Bronchial epithelial cell (primary cell): Measurements from ENCODE around the gene UTF1. TPM values are rescaled to one million over a fixed set of nuclear protein-coding genes. Genes with fewer than 3 reads are reported as not detected.

Experiments
- DNase-seq: peaks from one replicate; pipeline ENCODE4 v3.0.0-alpha.2; 2010; ENCODE audit warnings: low read depth
- FAIRE-seq: peaks from 2 replicates; lab custom pipeline; 2011; peaks lifted over from hg19 to GRCh38; lab: Jason Lieb, UNC
- H3K27me3 ChIP-seq: 2 replicates; pipeline ENCODE4 v1.5.1; 2011; ENCODE audit warnings: low read length; ENCODE audit not compliant: control insufficient read depth, insufficient read depth
- H3K36me3 ChIP-seq: 2 replicates; pipeline ENCODE4 v1.5.1; 2011; ENCODE audit warnings: low read length; ENCODE audit not compliant: control insufficient read depth, insufficient read depth
- H3K4me3 ChIP-seq: 2 replicates; pipeline ENCODE4 v1.5.1; 2011; ENCODE audit warnings: mild to moderate bottlenecking, low read depth, low read length, control low read depth
- total RNA-seq: library from RNA; depleted of rRNA; stranded (reverse); fragments of >200 nt; gene quantifications from 2 replicates; pipeline ENCODE4 v1.2.1, GENCODE V29; 2014
- TF ChIP-seq, protein P1 (sequence below): IDR thresholded peaks from 2 replicates; pipeline ENCODE4 v1.5.1; 2011; ENCODE audit warnings: mild to moderate bottlenecking, moderate library complexity, low read length, control low read depth, inconsistent platforms; ENCODE audit not compliant: insufficient read depth, severe bottlenecking

UTF1 gene
- total RNA-seq, 1 donor from 2014 or later, result not detected

DNA sequence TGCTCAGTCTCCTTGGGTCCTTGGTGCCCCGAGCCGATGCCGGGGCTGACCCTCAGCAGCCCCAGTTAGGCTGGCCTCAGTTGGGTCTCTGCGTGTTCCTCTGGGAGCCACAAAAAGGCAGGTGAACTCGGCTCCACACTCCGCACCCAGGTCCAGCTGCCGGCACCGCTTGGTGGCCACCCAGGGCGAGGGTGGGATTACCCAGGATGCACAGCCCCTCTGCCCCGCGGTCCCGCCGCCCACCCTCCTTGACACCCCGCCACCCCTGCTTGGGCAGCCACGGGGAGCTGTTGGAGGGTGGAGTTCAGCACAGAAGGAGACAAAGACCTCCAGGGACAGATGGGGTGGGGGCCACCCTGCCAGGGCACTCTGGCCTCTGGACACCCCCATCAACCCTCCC lies 25.3 kb downstream of the UTF1 start:
- TF ChIP-seq, protein P1, sequence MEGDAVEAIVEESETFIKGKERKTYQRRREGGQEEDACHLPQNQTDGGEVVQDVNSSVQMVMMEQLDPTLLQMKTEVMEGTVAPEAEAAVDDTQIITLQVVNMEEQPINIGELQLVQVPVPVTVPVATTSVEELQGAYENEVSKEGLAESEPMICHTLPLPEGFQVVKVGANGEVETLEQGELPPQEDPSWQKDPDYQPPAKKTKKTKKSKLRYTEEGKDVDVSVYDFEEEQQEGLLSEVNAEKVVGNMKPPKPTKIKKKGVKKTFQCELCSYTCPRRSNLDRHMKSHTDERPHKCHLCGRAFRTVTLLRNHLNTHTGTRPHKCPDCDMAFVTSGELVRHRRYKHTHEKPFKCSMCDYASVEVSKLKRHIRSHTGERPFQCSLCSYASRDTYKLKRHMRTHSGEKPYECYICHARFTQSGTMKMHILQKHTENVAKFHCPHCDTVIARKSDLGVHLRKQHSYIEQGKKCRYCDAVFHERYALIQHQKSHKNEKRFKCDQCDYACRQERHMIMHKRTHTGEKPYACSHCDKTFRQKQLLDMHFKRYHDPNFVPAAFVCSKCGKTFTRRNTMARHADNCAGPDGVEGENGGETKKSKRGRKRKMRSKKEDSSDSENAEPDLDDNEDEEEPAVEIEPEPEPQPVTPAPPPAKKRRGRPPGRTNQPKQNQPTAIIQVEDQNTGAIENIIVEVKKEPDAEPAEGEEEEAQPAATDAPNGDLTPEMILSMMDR, result no peak
- no peak for DNase-seq
- no peak for FAIRE-seq

GRCh38 chr10:133257489-133258065 lies 27.6 kb downstream of the UTF1 start:
- FAIRE-seq (no peak), DNase-seq (peak; percentile 42)
- H3K4me3 ChIP-seq, result no peak overlapping the region
- TF ChIP-seq, protein P1, result peak; percentile 55
- no peaks in the 10 kb centered on the region for H3K36me3 ChIP-seq
- H3K27me3 ChIP-seq, result no peaks in the 10 kb centered on the region

More for the DNA sequence above, 25.3 kb downstream of the UTF1 start:
- H3K27me3 ChIP-seq, result no peaks in the 10 kb centered on the region
- H3K36me3 ChIP-seq, result no peaks in the 10 kb centered on the region
- H3K4me3 ChIP-seq, result no peak overlapping the region

DNA sequence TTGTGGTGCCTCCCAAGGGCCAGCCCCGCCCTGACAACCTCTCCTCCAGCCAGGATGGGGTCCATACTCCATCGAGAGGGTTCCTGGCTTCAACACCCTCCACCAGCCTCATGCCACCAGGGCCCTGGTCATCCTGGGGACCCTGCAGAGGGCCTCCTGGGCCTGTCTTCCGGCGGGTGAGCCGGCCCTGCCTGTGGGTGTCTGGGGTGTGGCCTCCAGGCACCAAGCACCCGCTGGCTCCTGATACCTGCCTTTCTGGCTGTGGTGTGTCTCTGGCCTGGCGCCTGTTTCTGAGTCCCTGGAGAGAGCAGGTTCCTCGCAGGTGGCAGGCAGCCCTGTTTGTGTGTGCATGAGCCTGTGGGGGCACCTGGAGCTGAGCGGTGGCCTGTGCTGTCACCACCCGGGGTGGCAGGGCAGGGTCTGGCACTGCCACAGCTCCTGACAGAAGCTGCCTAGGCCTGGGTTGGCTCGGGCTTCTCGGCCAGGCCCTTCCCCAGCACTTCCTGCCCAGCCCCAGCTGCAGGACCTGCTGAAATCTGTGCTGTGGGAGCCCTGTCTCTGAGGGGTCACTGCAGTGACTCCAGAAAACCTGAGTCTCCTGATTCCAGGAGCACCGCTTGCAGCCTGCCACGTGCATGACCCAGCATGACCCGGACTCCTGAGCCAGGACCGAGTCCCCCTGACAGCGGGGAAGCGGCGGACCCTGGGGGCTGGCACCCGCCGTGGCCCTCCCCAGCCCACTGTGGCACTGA lies 28.2 kb downstream of the UTF1 start:
- Histone ChIP-seq H3K4me3 (no peak overlapping the region), H3K36me3 (no peaks in the 10 kb centered on the region), H3K27me3 (no peaks in the 10 kb centered on the region)
- TF ChIP-seq, protein P1, result no peak
- DNase-seq (peak; percentile 47), FAIRE-seq (no peak)

- DNase-seq, result peak; percentile 99
- Histone ChIP-seq H3K27me3 (no peaks in the 10 kb centered on the region), H3K36me3 (no peaks in the 10 kb centered on the region), H3K4me3 (no peak overlapping the region)
- TF ChIP-seq, protein P1, result no peak
- peak; percentile 99 for FAIRE-seq
Observed at GRCh38 chr10:133258818-133259601, 29.0 kb downstream of the UTF1 start.

DNA sequence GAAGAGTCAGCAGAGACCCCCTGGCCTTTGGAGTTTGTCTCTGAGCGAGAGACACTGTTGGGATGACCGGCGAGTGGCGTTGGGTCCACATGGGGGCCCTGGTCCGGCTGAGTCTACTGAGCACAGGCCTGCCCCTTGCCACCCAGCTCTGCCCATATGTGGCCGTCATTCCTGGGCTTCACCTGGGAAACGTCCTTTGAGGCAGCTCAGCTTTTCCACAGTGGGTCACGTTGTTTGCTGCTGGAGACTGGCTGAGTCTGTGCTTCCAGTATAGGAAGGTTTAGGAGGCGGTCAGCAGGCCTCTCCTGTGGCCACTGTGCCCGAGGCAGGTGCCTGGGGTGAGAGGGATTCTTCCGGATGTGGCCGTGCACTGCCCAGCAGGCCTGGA lies 29.6 kb downstream of the UTF1 start:
- TF ChIP-seq, protein P1, result no peak
- DNase-seq (no peak), FAIRE-seq (no peak)
- Histone ChIP-seq H3K27me3 (no peaks in the 10 kb centered on the region), H3K36me3 (no peaks in the 10 kb centered on the region), H3K4me3 (no peak overlapping the region)
